GM12878 (cell line): ENCODE data around the gene NDRG2. TPM values are rescaled to one million over a fixed set of nuclear protein-coding genes. Genes with fewer than 3 reads are reported as not detected.

ENCODE experiments used
- ATAC-seq: fragments of 200-7000 bp; cut with Tn5 transposase; 3 replicates; pipeline ENCODE4 v1.9.1; 2020; ENCODE audit warnings: mild to moderate bottlenecking, moderate library complexity
- BruUV-seq: library from RNA; stranded (reverse); fragments of 400-500 nt; replicated peaks from 2 replicates; lab custom pipeline; 2021; lab: Mats Ljungman, UMichigan
- CTCF ChIA-PET: fragments of 300-600 bp; sonication (Branson Sonifier 250); formaldehyde crosslinking; extraction: SDS; loops from one replicate; lab custom pipeline; 2021; ENCODE audit warnings: inconsistent platforms; lab: Yijun Ruan, JAX
- POLR2A ChIA-PET: fragments of 350-600 bp; formaldehyde crosslinking; extraction: SDS; loops from one replicate; lab custom pipeline; 2021; ENCODE audit warnings: inconsistent platforms; lab: Charles Lee
- RAD21 ChIA-PET: fragments of 300-600 bp; sonication (Branson Sonifier 250); formaldehyde crosslinking; loops from one replicate; lab custom pipeline; 2023; ENCODE audit warnings: antibody characterized with exemption; ENCODE audit not compliant: unreplicated experiment; lab: Charles Lee
- SMC1A ChIA-PET: fragments of 300-600 bp; sonication (Branson Sonifier 250); formaldehyde crosslinking; loops from one replicate; lab custom pipeline; 2023; ENCODE audit not compliant: unreplicated experiment, uncharacterized antibody; lab: Charles Lee
- DNase-seq: peaks from one replicate; pipeline ENCODE4 v3.0.0-alpha.2; 2011; ENCODE audit warnings: low read depth, low spot score
- FAIRE-seq: peaks from 3 replicates; lab custom pipeline; 2011; peaks lifted over from hg19 to GRCh38; lab: Jason Lieb, UNC
- H2AFZ ChIP-seq: 2 replicates; pipeline ENCODE4 v1.6.0; 2011; ENCODE audit warnings: low read depth, low read length, control low read depth; ENCODE audit not compliant: control insufficient read depth
- H3K27ac ChIP-seq: 2 replicates; pipeline ENCODE4 v1.5.1; 2011; ENCODE audit warnings: control low read depth; ENCODE audit not compliant: control insufficient read depth, insufficient read depth
- H3K27me3 ChIP-seq, 2 experiments: replicated peaks in 1 of 2; 2 replicates each; pipeline versions ENCODE4 v1.6.0 to v1.6.1; 2011; ENCODE audit warnings: low read length in 1 of 2; ENCODE audit not compliant: control insufficient read depth in 2 of 2, insufficient read depth in 2 of 2
- H3K36me3 ChIP-seq, 2 experiments: 2 replicates each; pipeline ENCODE4 v1.5.1; 2011; ENCODE audit warnings: low read length in 1 of 2; ENCODE audit not compliant: control insufficient read depth in 2 of 2, insufficient read depth in 2 of 2
- H3K4me1 ChIP-seq: 2 replicates; pipeline ENCODE4 v1.6.1; 2011; ENCODE audit warnings: mild to moderate bottlenecking, low read length, moderate library complexity, mixed read lengths; ENCODE audit not compliant: control insufficient read depth, insufficient read depth
- H3K4me2 ChIP-seq: 2 replicates; pipeline ENCODE4 v1.6.0; 2011; ENCODE audit warnings: control low read depth; ENCODE audit not compliant: control insufficient read depth, insufficient read depth
- H3K4me3 ChIP-seq: fragments of 200-600 bp; sonication (generic); 2 replicates; pipeline ENCODE4 v1.5.1; 2016
- H3K79me2 ChIP-seq: 2 replicates; pipeline ENCODE4 v1.6.0; 2011; ENCODE audit warnings: low read length; ENCODE audit not compliant: control insufficient read depth, insufficient read depth
- H3K9ac ChIP-seq: 2 replicates; pipeline ENCODE4 v1.8.0; 2011; ENCODE audit warnings: low read length, control low read depth, mixed read lengths; ENCODE audit not compliant: control insufficient read depth, insufficient read depth
- H3K9me3 ChIP-seq: replicated peaks from 3 replicates; pipeline ENCODE4 v1.5.1; 2011; ENCODE audit warnings: mild to moderate bottlenecking, low read length; ENCODE audit not compliant: control insufficient read depth, insufficient read depth
- H4K20me1 ChIP-seq: 2 replicates; pipeline ENCODE4 v1.6.0; 2011; ENCODE audit not compliant: control insufficient read depth, insufficient read depth
- CHD1 ChIP-seq: IDR thresholded peaks from 2 replicates; pipeline ENCODE4 v1.6.1; 2012; ENCODE audit warnings: low read depth, low read length, improper control_type of control experiment
- CUX1 ChIP-seq: IDR thresholded peaks from 2 replicates; pipeline ENCODE4 v1.6.1; 2012; ENCODE audit warnings: improper control_type of control experiment, low read depth, low read length; ENCODE audit not compliant: insufficient replicate concordance
- ESRRA ChIP-seq: IDR thresholded peaks from 2 replicates; pipeline ENCODE4 v1.6.1; 2012; ENCODE audit warnings: mild to moderate bottlenecking, low read length, improper control_type of control experiment
- EZH2 ChIP-seq: IDR thresholded peaks from 2 replicates; pipeline ENCODE4 v1.6.1; 2012; ENCODE audit warnings: low read depth, mild to moderate bottlenecking, control low read depth, inconsistent platforms, low read length, borderline replicate concordance; ENCODE audit not compliant: control insufficient read depth
- IKZF1 ChIP-seq: fragments of 450-650 bp; conservative IDR thresholded peaks from 2 replicates; pipeline ENCODE4 v1.6.1; 2017; ENCODE audit warnings: antibody characterized with exemption, mild to moderate bottlenecking
- IRF4 ChIP-seq: IDR thresholded peaks from 2 replicates; pipeline ENCODE4 v1.6.1; 2011; ENCODE audit warnings: low read depth, low read length
- PBX3 ChIP-seq: IDR thresholded peaks from 2 replicates; pipeline ENCODE4 v1.6.1; 2011; ENCODE audit warnings: mild to moderate bottlenecking, low read depth, low read length, moderate library complexity; ENCODE audit not compliant: insufficient replicate concordance
- RAD21 ChIP-seq: IDR thresholded peaks from 2 replicates; pipeline ENCODE4 v1.6.1; 2011; ENCODE audit warnings: mild to moderate bottlenecking, low read depth, low read length, moderate library complexity; ENCODE audit not compliant: insufficient read depth
- SMC3 ChIP-seq: IDR thresholded peaks from 2 replicates; pipeline ENCODE4 v1.6.1; 2011; ENCODE audit warnings: low read length, improper control_type of control experiment, borderline replicate concordance
- ZSCAN29 ChIP-seq: fragments of 450-650 bp; IDR thresholded peaks from 2 replicates; pipeline ENCODE4 v1.6.1; 2017; ENCODE audit warnings: mild to moderate bottlenecking, moderate library complexity
- WGBS: methylation state at CpG from one replicate; pipeline ENCODE4 v1.1.6; 2016; ENCODE audit warnings: low lambda C conversion rate; ENCODE audit not compliant: insufficient replicate concordance, insufficient coverage; ENCODE audit errors: missing lambda C conversion rate; 5-methylcytosine and 5-hydroxymethylcytosine counted together
- in situ Hi-C: fragments of 300-500 bp; cut with MboI; formaldehyde crosslinking; loops from 9 replicates; pipeline ENCODE4 v1.14.3; 2018; ENCODE audit warnings: mixed read lengths
- intact Hi-C: fragments of 100-400 bp; cut with micrococcal nuclease; formaldehyde crosslinking; loops from one replicate; pipeline ENCODE4 v1.14.2; 2022; ENCODE audit not compliant: unreplicated experiment
- polyA plus RNA-seq, 11 experiments: library from polyadenylated mRNA; depleted of rRNA in 4 of 11; unstranded in 6 of 11; stranded (reverse) in 5 of 11; fragments of >200 nt; fragmentation: Nextera tagmentation in 4 of 11; fragmentation: Illumina TruSeq in 1 of 11; extraction: Ambion mirVana in 4 of 11; extraction: Trizol in 1 of 11; gene quantifications; 1 replicate in 1 of 11; 2 replicates in 10 of 11; pipeline versions ENCODE4 v1.2.1 to v1.2.3, GENCODE V29; 2011 to 2016; ENCODE audit warnings: inconsistent platforms in 2 of 11, missing spikeins in 2 of 11, low read depth in 1 of 11
- total RNA-seq, 4 experiments: library from RNA; depleted of rRNA in 3 of 4; stranded (reverse); fragments of >200 nt in 3 of 4; fragmentation: Illumina TruSeq in 1 of 4; extraction: Trizol in 1 of 4; gene quantifications; 2 replicates each; pipeline versions ENCODE4 v1.2.1 to v1.2.3, GENCODE V29; 2013 to 2021
- TF ChIP-seq, protein P1 (sequence below): fragments of 450-650 bp; IDR thresholded peaks from 2 replicates; pipeline ENCODE4 v1.6.1; 2016; ENCODE audit warnings: mild to moderate bottlenecking
- TF ChIP-seq, protein P2 (sequence below): IDR thresholded peaks from 2 replicates; pipeline ENCODE4 v1.6.1; 2011; ENCODE audit warnings: low read depth, mild to moderate bottlenecking, low read length, moderate library complexity, borderline replicate concordance; ENCODE audit errors: extremely low read depth

The NDRG2 gene
- total and polyA plus RNA-seq, 10 of the 15 experiments (the other 5 are each of a cell fraction or from before 2014, with no cell fraction given), result 0.15 to 0.49 TPM; not detected in 8

DNA sequence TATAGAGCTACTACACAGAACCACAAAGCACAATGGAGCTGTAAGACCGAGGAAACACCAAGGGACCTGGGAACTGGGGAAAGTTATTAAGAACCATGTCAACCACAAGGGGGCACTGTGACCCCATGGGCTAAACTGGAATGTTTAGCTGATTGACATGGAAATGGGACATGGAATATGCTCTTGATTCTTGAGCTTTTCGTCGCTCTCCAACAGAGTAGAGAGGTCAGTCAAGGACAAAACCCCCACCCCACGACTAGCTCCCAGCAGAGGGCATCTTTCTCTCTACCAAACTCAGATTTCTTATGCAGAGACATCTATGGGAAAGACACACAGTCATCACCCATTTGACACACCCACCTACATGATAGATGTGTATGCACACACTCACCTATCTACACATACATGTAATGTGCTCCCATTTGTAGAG, 10.1 kb downstream of the NDRG2 start:
- Histone ChIP-seq H3K9ac (no peak overlapping the region), H3K27me3 (peaks cover 0 to 5% of the 10 kb centered on the region in 2 experiments; a peak in 2 of 4 replicates), H3K4me1 (no peaks in the 10 kb centered on the region), H4K20me1 (no peaks in the 10 kb centered on the region), H3K79me2 (no peaks in the 10 kb centered on the region), H3K27ac (no peak overlapping the region), H2AFZ (no peak overlapping the region), H3K36me3 (no peaks in the 10 kb centered on the region), H3K4me3 (no peak overlapping the region), H3K4me2 (no peak overlapping the region), H3K9me3 (no peaks in the 10 kb centered on the region)
- DNase-seq (peak; percentile 25), FAIRE-seq (peak; percentile 99), ATAC-seq (peak; percentile 91)
- WGBS, result 1% methylated on average over 4 of the region's 4 CpGs
- no TSS peak for BruUV-seq
- in situ Hi-C loops (loop anchor here (5.0 kb wide), 1 partner anchor 88 kb away; the partner anchor contains the start of gene TMEM253), intact Hi-C loops (loop anchor here (1.0 to 2.0 kb wide), 4 partner anchors 26 to 89 kb away; no protein-coding TSS in a partner anchor)
- ChIA-PET RAD21 (interaction anchor here (0.6 to 4.7 kb wide), 29 partner anchors 9 to 886 kb away, joined by 3 to 70 read pairs (median 6); partner anchors contain the start of genes ARHGEF40 and TMEM253), CTCF (interaction anchor here (0.6 to 10.7 kb wide), 42 partner anchors 8 to 442 kb away, joined by 3 to 253 read pairs (median 6); partner anchors contain the start of genes ARHGEF40, RNASE13, RNASE7 and TMEM253), SMC1A (interaction anchor here (0.7 to 5.6 kb wide), 29 partner anchors 8 to 484 kb away, joined by 3 to 99 read pairs (median 5); partner anchors contain the start of genes ARHGEF40 and TMEM253), POLR2A (interaction anchor here (0.7 to 2.2 kb wide), 5 partner anchors 26 to 89 kb away, joined by 3 to 9 read pairs (median 4); no protein-coding TSS in a partner anchor)
- TF ChIP-seq PBX3, result peak; percentile 75
- TF ChIP-seq EZH2, result 0 out of 2 replicates have a peak, but pooled peaks have one; percentile 33
- TF ChIP-seq, protein P1, sequence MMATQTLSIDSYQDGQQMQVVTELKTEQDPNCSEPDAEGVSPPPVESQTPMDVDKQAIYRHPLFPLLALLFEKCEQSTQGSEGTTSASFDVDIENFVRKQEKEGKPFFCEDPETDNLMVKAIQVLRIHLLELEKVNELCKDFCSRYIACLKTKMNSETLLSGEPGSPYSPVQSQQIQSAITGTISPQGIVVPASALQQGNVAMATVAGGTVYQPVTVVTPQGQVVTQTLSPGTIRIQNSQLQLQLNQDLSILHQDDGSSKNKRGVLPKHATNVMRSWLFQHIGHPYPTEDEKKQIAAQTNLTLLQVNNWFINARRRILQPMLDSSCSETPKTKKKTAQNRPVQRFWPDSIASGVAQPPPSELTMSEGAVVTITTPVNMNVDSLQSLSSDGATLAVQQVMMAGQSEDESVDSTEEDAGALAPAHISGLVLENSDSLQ, result peak; percentile 90
- TF ChIP-seq CHD1, result no peak
- 0 out of 2 replicates have a peak, but pooled peaks have one; percentile 26 for TF ChIP-seq IKZF1
- TF ChIP-seq IRF4, result 0 out of 2 replicates have a peak, but pooled peaks have one; percentile 40
- no peak for TF ChIP-seq CUX1
- TF ChIP-seq, protein P2, sequence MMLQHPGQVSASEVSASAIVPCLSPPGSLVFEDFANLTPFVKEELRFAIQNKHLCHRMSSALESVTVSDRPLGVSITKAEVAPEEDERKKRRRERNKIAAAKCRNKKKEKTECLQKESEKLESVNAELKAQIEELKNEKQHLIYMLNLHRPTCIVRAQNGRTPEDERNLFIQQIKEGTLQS, result 0 out of 2 replicates have a peak, but pooled peaks have one; percentile 16
- no peak for TF ChIP-seq ESRRA
- TF ChIP-seq ZSCAN29, result no peak
- TF ChIP-seq SMC3, result peak; percentile 92
- TF ChIP-seq RAD21, result peak; percentile 94
